HL-60 (cell line): Measurements from ENCODE around the gene DLG5.

Experiments used
- DNase-seq, 2 experiments: peaks; one replicate each; pipeline ENCODE4 v3.0.0-alpha.2; 2010 to 2020; ENCODE audit warnings: low read depth in 1 of 2, low spot score in 1 of 2
- H3K27ac ChIP-seq: fragments of 250-450 bp; sonication (Bioruptor Pico); replicated peaks from 2 replicates; pipeline ENCODE4 v1.5.1; 2020; ENCODE audit warnings: mild to moderate bottlenecking, moderate library complexity
- H3K27me3 ChIP-seq: fragments of 250-450 bp; sonication (Bioruptor Pico); 2 replicates; pipeline ENCODE4 v1.5.1; 2021; ENCODE audit warnings: mild to moderate bottlenecking, moderate library complexity; ENCODE audit not compliant: insufficient read depth, poor library complexity, severe bottlenecking
- H3K4me3 ChIP-seq: replicated peaks from 2 replicates; pipeline ENCODE4 v1.5.1; 2011; ENCODE audit warnings: mild to moderate bottlenecking, control low read depth, low read length; ENCODE audit not compliant: insufficient read depth
- GABPA ChIP-seq: IDR thresholded peaks from 2 replicates; pipeline ENCODE4 v1.6.1; 2012; ENCODE audit warnings: low read depth
- POLR2AphosphoS5 ChIP-seq: IDR thresholded peaks from 2 replicates; pipeline ENCODE4 v1.6.1; 2012; ENCODE audit warnings: low read depth
- SPI1 ChIP-seq: IDR thresholded peaks from 2 replicates; pipeline ENCODE4 v1.6.1; 2012; ENCODE audit warnings: low read depth, mild to moderate bottlenecking, borderline replicate concordance
- TF ChIP-seq, protein P1 (sequence below): IDR thresholded peaks from one replicate; pipeline ENCODE4 v1.5.1; 2011; ENCODE audit warnings: low read length, control low read depth, inconsistent platforms; ENCODE audit not compliant: insufficient read depth
- TF ChIP-seq, protein P2 (sequence below): IDR thresholded peaks from 2 replicates; pipeline ENCODE4 v1.6.1; 2012; ENCODE audit warnings: low read depth; ENCODE audit not compliant: insufficient replicate concordance

DLG5 gene

DNA sequence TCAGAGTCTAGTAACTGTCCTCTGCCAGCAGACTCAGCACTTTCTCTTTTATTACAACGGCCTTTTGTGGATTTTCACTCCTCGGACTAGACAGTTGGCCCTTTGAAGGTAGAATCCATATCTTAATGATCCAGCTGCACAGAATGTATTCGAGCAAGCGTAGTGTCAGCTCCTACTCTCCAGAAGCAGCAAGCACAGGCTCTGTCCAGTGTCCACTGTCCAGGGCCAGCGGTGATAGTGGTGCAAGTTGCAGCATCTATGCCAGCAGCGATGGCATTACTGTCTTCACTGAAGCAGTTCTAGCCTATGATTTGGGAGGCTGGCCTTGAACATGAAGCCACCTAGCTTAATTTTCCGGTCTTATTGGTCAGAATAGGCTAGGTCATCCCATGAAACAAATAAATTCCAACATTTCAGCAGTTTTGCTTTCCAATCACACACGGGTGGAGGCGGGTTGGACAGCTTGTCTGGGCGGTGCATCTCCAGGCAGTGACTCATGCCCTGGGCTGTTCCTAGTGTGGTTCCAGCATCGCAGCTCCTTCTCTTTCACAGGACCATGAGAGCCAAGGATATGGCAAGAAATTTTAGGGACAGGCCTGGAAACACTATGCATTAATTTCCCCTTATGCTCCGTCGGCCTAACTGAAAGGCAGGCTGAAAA is 180.4 kb downstream of the DLG5 start:
- TF ChIP-seq, protein P1, sequence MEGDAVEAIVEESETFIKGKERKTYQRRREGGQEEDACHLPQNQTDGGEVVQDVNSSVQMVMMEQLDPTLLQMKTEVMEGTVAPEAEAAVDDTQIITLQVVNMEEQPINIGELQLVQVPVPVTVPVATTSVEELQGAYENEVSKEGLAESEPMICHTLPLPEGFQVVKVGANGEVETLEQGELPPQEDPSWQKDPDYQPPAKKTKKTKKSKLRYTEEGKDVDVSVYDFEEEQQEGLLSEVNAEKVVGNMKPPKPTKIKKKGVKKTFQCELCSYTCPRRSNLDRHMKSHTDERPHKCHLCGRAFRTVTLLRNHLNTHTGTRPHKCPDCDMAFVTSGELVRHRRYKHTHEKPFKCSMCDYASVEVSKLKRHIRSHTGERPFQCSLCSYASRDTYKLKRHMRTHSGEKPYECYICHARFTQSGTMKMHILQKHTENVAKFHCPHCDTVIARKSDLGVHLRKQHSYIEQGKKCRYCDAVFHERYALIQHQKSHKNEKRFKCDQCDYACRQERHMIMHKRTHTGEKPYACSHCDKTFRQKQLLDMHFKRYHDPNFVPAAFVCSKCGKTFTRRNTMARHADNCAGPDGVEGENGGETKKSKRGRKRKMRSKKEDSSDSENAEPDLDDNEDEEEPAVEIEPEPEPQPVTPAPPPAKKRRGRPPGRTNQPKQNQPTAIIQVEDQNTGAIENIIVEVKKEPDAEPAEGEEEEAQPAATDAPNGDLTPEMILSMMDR, result no peak
- TF ChIP-seq, protein P2, sequence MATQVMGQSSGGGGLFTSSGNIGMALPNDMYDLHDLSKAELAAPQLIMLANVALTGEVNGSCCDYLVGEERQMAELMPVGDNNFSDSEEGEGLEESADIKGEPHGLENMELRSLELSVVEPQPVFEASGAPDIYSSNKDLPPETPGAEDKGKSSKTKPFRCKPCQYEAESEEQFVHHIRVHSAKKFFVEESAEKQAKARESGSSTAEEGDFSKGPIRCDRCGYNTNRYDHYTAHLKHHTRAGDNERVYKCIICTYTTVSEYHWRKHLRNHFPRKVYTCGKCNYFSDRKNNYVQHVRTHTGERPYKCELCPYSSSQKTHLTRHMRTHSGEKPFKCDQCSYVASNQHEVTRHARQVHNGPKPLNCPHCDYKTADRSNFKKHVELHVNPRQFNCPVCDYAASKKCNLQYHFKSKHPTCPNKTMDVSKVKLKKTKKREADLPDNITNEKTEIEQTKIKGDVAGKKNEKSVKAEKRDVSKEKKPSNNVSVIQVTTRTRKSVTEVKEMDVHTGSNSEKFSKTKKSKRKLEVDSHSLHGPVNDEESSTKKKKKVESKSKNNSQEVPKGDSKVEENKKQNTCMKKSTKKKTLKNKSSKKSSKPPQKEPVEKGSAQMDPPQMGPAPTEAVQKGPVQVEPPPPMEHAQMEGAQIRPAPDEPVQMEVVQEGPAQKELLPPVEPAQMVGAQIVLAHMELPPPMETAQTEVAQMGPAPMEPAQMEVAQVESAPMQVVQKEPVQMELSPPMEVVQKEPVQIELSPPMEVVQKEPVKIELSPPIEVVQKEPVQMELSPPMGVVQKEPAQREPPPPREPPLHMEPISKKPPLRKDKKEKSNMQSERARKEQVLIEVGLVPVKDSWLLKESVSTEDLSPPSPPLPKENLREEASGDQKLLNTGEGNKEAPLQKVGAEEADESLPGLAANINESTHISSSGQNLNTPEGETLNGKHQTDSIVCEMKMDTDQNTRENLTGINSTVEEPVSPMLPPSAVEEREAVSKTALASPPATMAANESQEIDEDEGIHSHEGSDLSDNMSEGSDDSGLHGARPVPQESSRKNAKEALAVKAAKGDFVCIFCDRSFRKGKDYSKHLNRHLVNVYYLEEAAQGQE, result no peak
- TF ChIP-seq GABPA, result no peak
- no peak for TF ChIP-seq POLR2AphosphoS5
- TF ChIP-seq SPI1, result no peak
- Histone ChIP-seq H3K4me3 (no peak overlapping the region), H3K27me3 (no peaks in the 10 kb centered on the region), H3K27ac (no peak overlapping the region)
- DNase-seq, result no peak

DNA sequence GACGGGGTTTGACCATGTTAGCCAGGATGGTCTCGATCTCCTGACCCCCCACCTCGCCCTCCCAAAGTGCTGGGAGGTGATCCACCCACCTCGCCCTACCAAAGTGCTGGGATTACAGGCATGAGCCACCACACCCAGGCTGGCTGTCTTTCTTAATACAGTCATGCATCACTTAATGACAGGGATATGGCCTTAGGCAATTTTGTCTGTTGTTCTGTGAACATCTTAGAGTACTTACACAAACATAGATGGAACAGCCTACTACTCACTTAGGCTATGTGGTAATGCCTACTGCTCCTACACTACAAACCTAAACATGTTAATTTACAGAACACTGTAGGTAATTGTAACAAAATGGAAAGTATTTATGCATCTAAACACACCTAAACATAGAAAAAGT is 182.3 kb downstream of the DLG5 start:
- TF ChIP-seq GABPA (no peak), SPI1 (no peak), POLR2AphosphoS5 (no peak)
- TF ChIP-seq, protein P2, result no peak
- TF ChIP-seq, protein P1, result no peak
- Histone ChIP-seq H3K27ac (no peak overlapping the region), H3K4me3 (no peak overlapping the region), H3K27me3 (no peaks in the 10 kb centered on the region)
- DNase-seq, result no peak

DNA sequence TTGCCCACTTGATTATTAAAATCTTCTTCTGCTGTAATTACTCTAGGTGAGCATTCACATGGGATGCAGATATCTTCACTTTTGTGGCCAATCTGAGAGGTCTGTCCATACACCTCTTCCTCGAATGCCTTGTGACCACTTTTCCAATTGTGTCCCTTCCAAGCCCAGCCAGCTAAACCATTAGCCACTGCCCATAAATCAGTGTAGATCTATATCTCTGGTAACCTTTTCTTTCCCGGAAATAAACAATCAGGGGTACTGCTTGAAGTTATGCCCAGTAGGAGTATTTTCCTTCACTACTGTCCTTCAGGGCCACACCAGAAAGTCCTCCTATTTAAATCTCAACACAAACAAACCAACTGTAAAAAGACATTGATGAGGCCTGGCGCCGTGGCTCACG is 184.4 kb downstream of the DLG5 start:
- H3K27ac ChIP-seq, result no peak overlapping the region
- TF ChIP-seq SPI1, result no peak
- no peaks in the 10 kb centered on the region for H3K27me3 ChIP-seq
- DNase-seq, result no peak
- no peak overlapping the region for H3K4me3 ChIP-seq

DNA sequence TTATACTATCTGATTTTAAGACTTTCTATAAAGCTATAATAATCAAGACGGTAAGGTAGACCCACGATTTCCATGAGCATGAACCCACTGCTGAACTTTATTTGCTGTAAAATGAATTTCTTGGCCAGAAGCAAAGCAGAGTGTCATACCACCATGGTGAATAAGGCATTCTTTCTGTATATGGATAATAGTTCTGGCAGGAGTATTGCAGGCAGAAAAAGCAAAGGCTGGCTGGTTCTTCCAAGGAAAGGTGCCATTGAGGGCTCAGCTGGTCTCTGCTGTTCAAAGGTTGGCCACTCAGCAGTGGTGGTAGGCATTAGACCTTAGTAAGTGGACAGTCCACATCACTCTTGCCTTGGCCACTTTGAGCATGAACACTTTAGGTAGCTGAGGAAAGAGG is 184.8 kb downstream of the DLG5 start:
- H3K4me3 ChIP-seq, result no peak overlapping the region
- TF ChIP-seq, protein P1, result no peak
- TF ChIP-seq POLR2AphosphoS5 (no peak), SPI1 (no peak), GABPA (no peak)
- TF ChIP-seq, protein P2, result no peak
- H3K27me3 ChIP-seq, result no peaks in the 10 kb centered on the region
- no peak for DNase-seq
- no peak overlapping the region for H3K27ac ChIP-seq
